Stimulated activated naive CD8-positive, alpha-beta T cell treated with anti-CD3 and anti-CD28 coated beads, Interleukin-15, amount 100 ng/mL, for 72 hours (primary cell): Measurements from ENCODE around the gene DBN1.
A peak's percentile ranks its signal among the peaks of the same experiment; 100 is the strongest.
"Not testable (repeated sequence)": the region's sequence is repeated elsewhere in the genome, so short reads cannot be mapped to it uniquely, and the experiment has no call there.

Source experiments
- ATAC-seq: fragments of 150-1000 bp; cut with Tn5 transposase; 2 replicates; pipeline ENCODE4 v1.10.0; 2021; ENCODE audit warnings: mild to moderate bottlenecking, moderate library complexity
- DNase-seq, 2 donors: peaks; one replicate each; pipeline ENCODE4 v3.0.0; 2021 to 2022
- H3K27ac Mint-ChIP-seq, 2 donors: one replicate each; pipeline ENCODE4 v1.8.0; 2022; ENCODE audit warnings: mild to moderate bottlenecking in 2 of 2, mixed read lengths in 2 of 2, moderate library complexity in 2 of 2
- H3K27me3 Mint-ChIP-seq: one replicate; pipeline ENCODE4 v1.8.0; 2022; ENCODE audit warnings: mixed read lengths
- H3K4me1 Mint-ChIP-seq: one replicate; pipeline ENCODE4 v1.8.0; 2022; ENCODE audit warnings: mild to moderate bottlenecking, mixed read lengths
- H3K4me3 Mint-ChIP-seq, 2 donors: one replicate each; pipeline ENCODE4 v1.8.0; 2022; ENCODE audit warnings: mild to moderate bottlenecking in 2 of 2, mixed read lengths in 2 of 2, moderate library complexity in 1 of 2
- H3K9me3 Mint-ChIP-seq, 2 donors: one replicate each; pipeline ENCODE4 v1.8.0; 2022; ENCODE audit warnings: mixed read lengths in 2 of 2

Gene DBN1

DNA sequence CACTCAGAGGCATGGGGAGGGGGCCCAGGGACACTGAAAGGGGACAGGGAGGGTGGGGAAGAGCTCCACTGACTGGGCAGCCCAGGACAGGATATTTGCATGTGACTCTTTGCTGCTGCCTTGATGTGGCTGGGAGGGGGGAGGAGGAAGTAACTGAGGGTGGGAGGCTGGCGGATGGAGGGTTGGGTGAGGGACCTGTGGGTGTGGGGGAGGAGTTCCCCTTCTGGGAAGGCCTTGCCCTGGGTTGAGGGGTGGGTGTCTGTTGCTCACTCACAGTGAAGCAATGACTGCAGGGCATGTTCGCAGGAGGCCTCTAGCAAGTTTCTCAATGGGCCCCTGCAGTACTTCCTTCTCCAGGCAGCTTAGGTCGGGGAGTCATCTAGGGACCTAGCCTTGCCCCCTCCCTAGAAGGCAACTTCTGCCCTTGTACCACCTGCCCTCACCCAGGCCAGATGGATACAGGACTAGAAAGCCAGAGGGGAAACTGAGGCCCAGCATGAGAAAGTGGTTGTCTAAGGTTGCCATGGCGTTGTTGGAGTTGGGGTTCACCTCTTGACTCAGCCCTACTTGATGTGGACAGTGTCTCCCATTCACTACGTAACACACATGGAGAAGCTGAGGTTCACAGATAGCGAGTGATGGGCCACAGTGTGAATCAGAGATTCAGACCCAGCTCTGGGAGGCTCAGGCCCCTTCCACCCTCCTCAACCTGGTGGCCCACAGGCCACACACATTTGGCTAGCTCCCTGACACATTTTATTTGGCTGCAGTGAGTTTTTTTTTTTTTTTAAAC, 44.0 kb downstream of the DBN1 start:
- ATAC-seq (peak; percentile 58), DNase-seq (peak; percentile 77 to 94)
- no peaks in the 10 kb centered on the region for H3K9me3 Mint-ChIP-seq
- H3K4me1 Mint-ChIP-seq: peaks cover 82% of the 10 kb centered on the region
- H3K27ac Mint-ChIP-seq: peak overlapping the region; percentile 89
- peak overlapping the region; percentile 92 to 96 for H3K4me3 Mint-ChIP-seq
- H3K27me3 Mint-ChIP-seq: no peaks in the 10 kb centered on the region

DNA sequence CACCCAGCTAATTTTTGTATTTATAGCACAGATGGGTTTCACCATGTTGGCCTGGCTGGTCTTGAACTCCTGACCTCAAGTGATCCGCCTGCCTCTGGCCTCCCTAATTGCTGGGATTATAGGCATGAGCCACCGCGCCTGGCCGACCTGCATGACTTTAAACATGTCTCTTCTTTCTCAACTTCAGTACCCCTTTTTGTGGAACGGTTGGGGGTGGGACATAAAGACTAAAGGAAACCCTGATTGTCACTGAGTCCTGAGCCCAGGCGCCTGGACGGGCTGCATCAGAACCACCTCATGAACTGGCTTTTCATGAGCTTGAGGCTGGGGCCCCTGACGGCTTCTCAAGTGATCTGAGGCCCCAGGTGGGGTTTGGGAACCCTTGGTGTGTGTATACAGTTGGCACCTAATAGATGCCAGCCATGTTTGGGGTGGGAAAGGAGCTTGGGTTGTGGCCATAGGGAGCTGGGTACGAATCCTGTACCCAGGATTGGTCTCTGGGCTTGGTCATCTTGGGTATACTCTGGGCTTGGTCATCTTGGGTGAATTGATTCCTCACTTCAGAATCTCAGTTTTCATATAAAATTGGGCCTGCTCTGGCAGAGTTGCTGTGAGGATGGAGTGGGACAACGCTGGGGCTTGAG, 44.7 kb downstream of the DBN1 start:
- H3K4me1 Mint-ChIP-seq: peaks cover 75% of the 10 kb centered on the region
- no peak for DNase-seq
- peak overlapping the region; percentile 92 to 96 for H3K4me3 Mint-ChIP-seq
- H3K9me3 Mint-ChIP-seq: no peaks in the 10 kb centered on the region
- no peak for ATAC-seq
- no peaks in the 10 kb centered on the region for H3K27me3 Mint-ChIP-seq
- H3K27ac Mint-ChIP-seq: peak overlapping the region; percentile 89

DNA sequence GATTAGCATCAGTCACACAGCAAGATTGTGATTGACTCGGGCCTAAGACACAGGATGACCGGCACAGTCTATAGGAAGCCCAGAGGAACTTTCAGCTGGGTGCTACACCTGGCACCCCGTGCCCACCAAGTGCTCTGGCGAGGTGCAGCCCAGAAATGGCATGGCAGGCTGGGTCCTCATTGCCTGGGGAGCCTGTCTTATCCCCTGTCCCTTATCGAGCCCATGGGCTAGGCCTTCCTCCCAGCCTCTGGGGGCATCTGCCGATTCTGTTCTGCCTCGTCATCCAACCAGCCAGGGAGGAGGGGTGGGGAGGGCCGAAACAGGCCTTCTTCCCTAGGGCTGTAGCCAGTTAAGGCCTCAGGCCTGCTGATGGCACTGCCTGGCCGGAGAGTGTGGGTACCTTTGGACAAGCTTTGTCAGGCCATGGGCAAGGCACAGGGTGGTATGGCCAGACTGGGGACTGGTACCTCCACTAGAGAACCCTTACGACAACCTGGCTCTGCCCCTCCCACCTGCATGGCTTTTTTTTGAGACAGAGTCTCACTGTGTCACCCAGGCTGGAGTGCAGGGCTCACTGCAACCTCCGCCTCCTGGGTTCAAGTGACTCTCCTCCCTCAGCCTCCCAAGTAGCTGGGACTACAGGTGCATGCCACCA, 45.4 kb downstream of the DBN1 start:
- ATAC-seq (no peak), DNase-seq (peak; percentile 52 to 56)
- no peaks in the 10 kb centered on the region for H3K27me3 Mint-ChIP-seq
- H3K9me3 Mint-ChIP-seq: no peaks in the 10 kb centered on the region
- peak overlapping the region; percentile 92 to 96 for H3K4me3 Mint-ChIP-seq
- peak overlapping the region; percentile 94 to 95 for H3K27ac Mint-ChIP-seq
- peaks cover 68% of the 10 kb centered on the region for H3K4me1 Mint-ChIP-seq

DNA sequence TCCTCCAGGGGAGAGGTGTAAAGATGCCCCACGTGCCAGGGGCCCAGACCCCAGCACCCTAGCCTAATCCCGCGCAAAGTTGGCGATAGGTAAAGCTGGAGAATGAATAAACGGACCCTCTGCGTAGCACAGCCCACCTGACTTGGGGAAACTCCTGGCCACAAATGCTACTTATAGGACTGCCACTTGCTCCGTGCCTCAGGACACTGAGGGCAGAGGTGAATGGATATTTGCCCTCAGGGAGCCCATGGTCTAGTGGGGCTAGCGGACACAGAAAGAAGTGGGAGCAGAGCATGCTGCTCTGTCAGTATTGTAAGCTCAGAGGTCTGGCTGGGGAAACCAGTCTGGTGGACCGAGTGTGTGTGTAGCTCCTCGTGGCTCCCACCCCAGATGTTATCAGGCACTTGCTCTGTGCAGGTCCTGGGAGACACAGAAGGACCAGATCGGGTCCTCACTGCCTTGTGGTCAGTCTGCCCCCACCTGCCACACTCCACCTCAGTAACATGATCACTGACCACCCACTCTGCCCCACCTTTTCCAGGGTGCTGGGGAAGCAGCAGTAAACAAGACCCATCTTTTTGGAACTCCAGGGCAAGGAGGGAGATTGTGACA, 46.1 kb downstream of the DBN1 start:
- Mint-ChIP-seq H3K4me3 (peak overlapping the region; percentile 92 to 96), H3K9me3 (no peaks in the 10 kb centered on the region), H3K27ac (peak overlapping the region; percentile 94 to 95), H3K4me1 (peaks cover 61% of the 10 kb centered on the region), H3K27me3 (no peaks in the 10 kb centered on the region)
- ATAC-seq (peak; percentile 0), DNase-seq (no peak)

DNA sequence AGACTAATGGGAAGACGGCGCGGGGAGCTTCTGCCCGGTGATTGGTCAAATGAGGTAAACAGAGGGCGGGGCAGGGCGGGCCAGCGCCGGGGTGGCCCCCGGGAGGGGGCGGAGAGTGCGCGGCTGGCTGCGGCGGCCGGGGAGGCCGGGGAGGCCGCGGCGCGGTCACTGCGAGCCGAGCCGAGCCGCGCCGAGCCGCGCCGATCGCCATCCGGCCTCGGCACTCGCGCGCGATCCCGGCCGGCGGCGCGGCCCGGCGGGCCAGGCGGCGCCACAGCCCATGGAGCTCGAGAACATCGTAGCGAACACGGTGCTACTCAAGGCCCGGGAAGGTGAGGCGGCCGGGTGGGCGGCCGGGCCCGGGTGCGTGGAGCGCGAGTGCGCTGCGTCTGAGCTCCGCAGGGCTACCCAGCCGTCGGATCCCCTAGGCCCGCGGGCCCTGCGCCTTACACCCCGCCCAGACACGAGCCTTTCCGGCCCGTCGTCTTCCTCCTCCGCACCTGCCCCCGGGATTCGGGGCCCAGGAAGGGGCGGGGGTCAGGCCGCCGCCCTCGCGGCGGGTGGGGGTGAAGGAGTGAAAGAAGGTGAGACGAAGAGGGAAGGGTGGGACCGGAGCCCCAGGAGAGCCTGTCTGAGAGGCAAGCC, 46.7 kb downstream of the DBN1 start, which contains the start of gene GRK6:
Gene GRK6, plus strand, starts transcription at position 111 of the 645 bp plus-strand sequence. Its CDS starts 170 bp downstream, at position 281.
- Mint-ChIP-seq H3K4me1 (peaks cover 54% of the 10 kb centered on the region), H3K4me3 (peak within 1 kb of the TSS; percentile 92 to 96), H3K9me3 (no peaks in the 10 kb centered on the region), H3K27ac (peak within 1 kb of the TSS; percentile 97 to 98), H3K27me3 (no peaks in the 10 kb centered on the region)
- peak; percentile 74 to 81 for DNase-seq
- peak; percentile 63 for ATAC-seq

DNA sequence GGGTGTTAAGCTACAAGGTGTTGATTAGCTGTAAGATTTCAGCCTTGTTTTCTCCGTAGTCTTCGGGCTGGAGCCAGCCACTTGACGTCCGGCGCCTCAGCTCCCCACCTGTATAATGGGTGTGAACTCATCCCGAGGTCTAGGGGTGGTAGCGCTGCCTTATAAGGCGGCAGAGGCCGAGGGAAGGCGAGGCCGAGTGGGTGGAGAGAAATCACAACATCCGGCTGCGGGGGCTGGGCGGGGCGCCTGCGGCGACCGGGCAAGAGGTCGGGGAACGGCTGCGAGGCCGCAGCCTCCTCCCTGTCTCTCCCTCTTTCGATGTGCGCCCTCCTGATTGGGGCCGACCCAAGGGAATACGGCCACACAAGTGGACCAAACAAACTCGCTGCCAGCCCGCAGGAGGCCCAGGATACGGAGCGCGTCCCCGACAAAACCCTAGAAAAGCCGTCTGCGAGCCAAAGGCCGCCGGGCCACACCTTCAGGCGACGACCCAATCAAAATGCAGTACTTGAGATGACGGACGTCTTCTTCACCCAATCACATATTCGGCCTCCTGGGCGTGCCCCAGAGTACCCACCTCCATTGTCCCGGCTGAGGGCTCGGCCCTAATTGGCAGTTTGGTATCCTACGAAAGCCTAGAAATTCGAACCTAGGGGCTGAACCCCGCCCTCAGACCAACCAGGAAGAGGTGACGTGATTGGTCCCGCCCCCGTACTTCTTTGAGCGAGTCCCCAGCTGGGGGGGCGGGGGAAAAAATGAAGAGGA, 47.5 kb downstream of the DBN1 start:
- Mint-ChIP-seq H3K4me1 (peaks cover 47% of the 10 kb centered on the region), H3K9me3 (no peaks in the 10 kb centered on the region), H3K27me3 (no peaks in the 10 kb centered on the region), H3K4me3 (peak overlapping the region; percentile 81 to 93), H3K27ac (peak overlapping the region; percentile 97 to 98)
- ATAC-seq (peak; percentile 85), DNase-seq (peak; percentile 99 to 100)

DNA sequence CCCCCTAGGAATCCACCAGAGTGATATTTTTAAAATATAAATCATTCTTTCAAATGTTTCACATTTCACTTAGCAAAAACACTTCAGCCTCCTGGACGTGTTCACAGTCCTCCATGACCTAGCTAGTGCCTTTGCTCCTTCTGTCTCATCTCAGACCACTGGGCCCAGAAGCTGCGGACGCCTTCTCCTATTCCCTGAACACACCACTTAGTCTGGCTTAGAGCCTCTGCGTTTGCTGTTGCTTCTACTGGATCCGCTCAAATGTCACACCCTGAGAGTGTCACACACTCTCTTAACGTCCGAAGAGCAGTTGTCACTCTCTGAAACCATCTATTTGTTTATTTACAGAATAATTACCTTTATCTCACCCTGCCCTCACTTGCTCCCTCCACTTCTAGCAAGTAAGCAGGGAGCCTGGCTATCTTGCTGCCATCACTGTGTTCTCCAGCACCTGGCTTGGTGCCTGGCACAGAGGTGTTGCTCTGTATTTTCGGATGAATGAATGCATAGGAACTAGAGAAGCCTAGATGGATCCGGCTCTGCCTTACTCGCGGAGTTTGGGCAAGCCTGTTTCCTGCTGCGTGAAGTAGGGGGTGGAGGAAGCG, 48.1 kb downstream of the DBN1 start:
- DNase-seq: no peak
- H3K4me1 Mint-ChIP-seq: peaks cover 41% of the 10 kb centered on the region
- ATAC-seq: no peak
- no peaks in the 10 kb centered on the region for H3K27me3 Mint-ChIP-seq
- H3K27ac Mint-ChIP-seq: peak overlapping the region; percentile 28 to 73
- no peaks in the 10 kb centered on the region for H3K9me3 Mint-ChIP-seq
- H3K4me3 Mint-ChIP-seq: peak overlapping the region; percentile 81 to 93

DNA sequence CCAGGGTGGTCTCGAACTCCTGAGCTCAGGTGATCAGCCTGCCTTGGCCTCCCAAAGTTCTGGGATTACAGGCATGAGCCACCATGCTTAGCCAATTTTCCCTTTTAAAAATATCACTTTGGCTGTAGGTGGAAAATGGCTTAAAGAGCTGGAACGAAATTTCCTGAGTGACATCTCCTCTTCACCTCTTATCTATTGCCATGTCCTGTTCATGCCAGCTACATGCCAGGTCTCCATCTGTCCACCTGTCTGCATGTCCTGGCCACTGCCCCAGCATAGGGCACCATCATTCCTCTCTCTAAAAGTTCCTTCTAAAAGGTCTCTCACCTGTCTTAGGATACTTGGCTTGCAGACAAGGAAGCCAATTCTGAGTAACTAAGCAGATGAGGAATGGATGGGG, 49.8 kb downstream of the DBN1 start:
- Mint-ChIP-seq H3K27ac (no peak overlapping the region), H3K4me1 (peaks cover 24% of the 10 kb centered on the region), H3K4me3 (no peak overlapping the region), H3K9me3 (no peaks in the 10 kb centered on the region), H3K27me3 (no peaks in the 10 kb centered on the region)
- ATAC-seq (no peak), DNase-seq (no peak)

DNA sequence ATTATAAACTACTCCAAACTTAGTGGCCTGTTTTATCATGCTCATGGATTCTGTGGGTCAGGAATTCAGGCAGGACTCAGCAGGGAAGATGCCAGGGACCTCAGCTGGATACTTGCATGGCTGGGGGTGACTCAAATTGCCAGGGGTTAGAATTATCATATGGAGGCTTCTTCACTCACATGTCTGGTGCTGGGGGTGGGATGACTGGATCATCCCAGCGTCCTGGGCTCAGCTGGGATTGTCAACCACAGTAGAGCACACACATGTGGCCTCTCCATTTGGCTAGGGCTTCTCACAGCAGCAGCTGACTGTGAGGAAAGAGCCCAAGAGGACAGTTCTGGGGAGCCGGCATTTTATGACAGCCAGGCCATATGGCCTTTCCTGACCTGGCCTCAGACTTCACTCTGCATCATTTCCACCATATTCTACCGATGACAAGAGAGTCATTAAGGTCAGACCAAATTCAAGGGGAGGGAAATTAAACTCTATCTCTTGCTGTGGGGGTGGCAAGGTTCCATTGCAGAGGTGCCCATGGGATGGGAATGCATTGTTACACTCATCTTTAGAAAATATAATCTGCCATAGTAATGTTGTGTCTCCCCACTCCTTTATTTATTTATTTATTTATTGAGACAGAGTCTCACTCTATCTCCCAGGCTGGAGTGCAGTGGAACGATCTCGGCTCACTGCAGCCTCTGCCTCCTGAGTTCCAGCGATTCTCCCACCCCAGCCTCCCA, 52.2 kb downstream of the DBN1 start:
- Mint-ChIP-seq H3K4me1 (peaks cover 10% of the 10 kb centered on the region), H3K4me3 (no peak overlapping the region), H3K27me3 (no peaks in the 10 kb centered on the region), H3K27ac (no peak overlapping the region), H3K9me3 (no peaks in the 10 kb centered on the region)
- no peak for ATAC-seq
- DNase-seq: no peak

DNA sequence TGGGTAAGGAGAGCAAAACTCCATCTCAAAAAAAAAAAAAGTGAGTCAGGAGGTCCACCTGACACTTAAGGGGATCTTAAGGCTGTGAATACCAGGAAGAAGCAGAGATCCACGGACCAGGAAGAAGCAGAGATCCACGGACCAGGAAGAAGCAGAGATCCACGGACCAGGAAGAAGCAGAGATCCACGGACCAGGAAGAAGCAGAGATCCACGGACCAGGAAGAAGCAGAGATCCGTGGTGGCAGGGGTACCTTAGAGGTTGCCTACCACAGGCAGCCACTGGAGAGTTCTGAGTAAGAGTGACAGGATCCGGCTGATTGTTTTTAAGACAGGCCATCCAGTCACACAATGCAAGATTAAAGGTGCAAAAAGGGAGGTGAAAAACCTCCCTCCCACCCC, 53.0 kb downstream of the DBN1 start:
- not testable (repeated sequence) for H3K4me1 Mint-ChIP-seq, ATAC-seq, DNase-seq, H3K9me3 Mint-ChIP-seq, H3K27me3 Mint-ChIP-seq, H3K27ac Mint-ChIP-seq, H3K4me3 Mint-ChIP-seq

DNA sequence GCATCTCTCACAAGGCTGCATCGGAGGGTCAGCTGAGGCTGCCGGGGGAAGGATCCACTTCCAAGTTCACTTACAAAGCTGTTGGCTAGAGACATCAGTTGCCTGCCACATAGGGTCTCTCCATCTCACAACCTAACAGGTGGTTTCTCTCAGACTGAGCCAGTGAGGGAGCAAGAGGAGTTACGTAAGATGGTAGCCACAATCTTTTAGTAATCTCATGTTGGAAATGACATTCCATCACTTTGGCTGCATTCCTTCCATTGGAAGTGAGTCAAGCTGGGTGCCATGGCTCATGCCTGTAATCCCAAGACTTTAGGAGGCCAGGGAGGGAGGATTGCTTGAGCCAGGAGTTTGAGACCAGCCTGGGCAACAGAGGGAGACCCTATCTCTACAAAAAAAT, 54.4 kb downstream of the DBN1 start:
- no peak overlapping the region for H3K27ac Mint-ChIP-seq
- DNase-seq (no peak), ATAC-seq (no peak)
- H3K4me1 Mint-ChIP-seq: peaks cover 12% of the 10 kb centered on the region
- H3K27me3 Mint-ChIP-seq: no peaks in the 10 kb centered on the region
- H3K4me3 Mint-ChIP-seq: no peak overlapping the region
- H3K9me3 Mint-ChIP-seq: no peaks in the 10 kb centered on the region

DNA sequence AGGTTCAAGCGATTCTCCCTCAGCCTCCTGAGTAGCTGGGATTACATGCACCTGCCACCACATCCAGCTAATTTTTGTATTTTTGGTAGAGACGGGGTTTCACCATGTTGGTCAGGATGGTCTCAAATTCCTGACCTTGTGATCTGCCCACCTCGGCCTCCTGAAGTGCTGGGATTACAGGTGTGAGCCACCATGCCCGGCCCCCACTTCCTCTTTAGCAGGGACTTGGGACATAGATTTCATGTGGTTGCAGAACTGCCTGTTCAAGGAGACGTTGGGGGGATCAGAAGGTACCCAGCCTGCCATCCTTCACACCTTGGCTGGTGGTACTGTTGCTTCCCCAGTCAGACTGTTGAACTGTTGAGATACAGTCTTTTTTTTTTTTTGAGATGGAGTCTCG, 56.4 kb downstream of the DBN1 start:
- H3K27me3 Mint-ChIP-seq, DNase-seq, H3K9me3 Mint-ChIP-seq, H3K4me3 Mint-ChIP-seq, H3K27ac Mint-ChIP-seq, ATAC-seq: not testable (repeated sequence)
- peaks cover 31% of the 10 kb centered on the region for H3K4me1 Mint-ChIP-seq

DNA sequence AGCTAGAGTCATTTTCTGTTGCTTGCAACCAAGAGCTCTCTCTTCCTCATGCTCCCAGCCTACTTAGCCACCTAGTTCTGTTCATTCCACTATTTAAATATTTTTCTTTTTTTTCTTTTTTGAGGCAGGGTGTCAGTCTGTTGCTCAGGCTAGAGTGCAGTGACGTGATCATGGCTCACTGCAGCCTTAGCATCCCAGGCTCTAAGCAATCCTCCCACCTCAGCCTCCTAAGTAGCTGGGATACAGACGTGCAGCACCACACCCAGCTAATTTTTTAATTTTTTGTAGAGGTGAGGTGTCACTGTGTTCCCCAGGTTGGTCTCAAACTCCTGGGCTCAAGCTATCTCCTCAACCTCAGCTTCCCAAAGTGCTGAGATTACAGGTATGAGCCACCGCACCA, 59.0 kb downstream of the DBN1 start:
- H3K9me3 Mint-ChIP-seq: no peaks in the 10 kb centered on the region
- DNase-seq (no peak), ATAC-seq (no peak)
- peaks cover 50% of the 10 kb centered on the region for H3K4me1 Mint-ChIP-seq
- no peak overlapping the region for H3K4me3 Mint-ChIP-seq
- H3K27me3 Mint-ChIP-seq: no peaks in the 10 kb centered on the region
- no peak overlapping the region for H3K27ac Mint-ChIP-seq
